Right lung (tissue), 5 donors: ENCODE results near the gene ANKRD34B. TPM values are rescaled to one million over a fixed set of nuclear protein-coding genes. Genes with fewer than 3 reads are reported as not detected.

Source experiments
- DNase-seq, 2 donors: peaks; one replicate each; pipeline ENCODE4 v3.0.0-alpha.2; 2013
- polyA plus RNA-seq, 5 donors: library from polyadenylated mRNA; unstranded; fragments of 120-200 nt; gene quantifications; one replicate each; pipeline versions ENCODE4 v1.2.1 to v1.2.3, GENCODE V29; 2013; ENCODE audit warnings: inconsistent platforms in 1 of 5, low replicate concordance in 1 of 5; ENCODE audit not compliant: insufficient read length in 5 of 5, insufficient read depth in 1 of 5

Gene ANKRD34B
- polyA plus RNA-seq, 5 donors, result not detected

GRCh38 chr5:80573062-80573461 is 3.0 kb upstream of the ANKRD34B start:
- DNase-seq, result no peak

- DNase-seq, result peak in 1 of 2 donors; percentile 4
These were observed 757 bp downstream of the ANKRD34B start for GRCh38 chr5:80569086-80569960.

- no peak for DNase-seq
These were observed 1.8 kb downstream of the ANKRD34B start for GRCh38 chr5:80568251-80568650.

- DNase-seq, result no peak
These were observed 3.3 kb downstream of the ANKRD34B start for GRCh38 chr5:80566711-80567259.

- DNase-seq, result no peak
These were observed 4.8 kb downstream of the ANKRD34B start for GRCh38 chr5:80565330-80565729.

DNA sequence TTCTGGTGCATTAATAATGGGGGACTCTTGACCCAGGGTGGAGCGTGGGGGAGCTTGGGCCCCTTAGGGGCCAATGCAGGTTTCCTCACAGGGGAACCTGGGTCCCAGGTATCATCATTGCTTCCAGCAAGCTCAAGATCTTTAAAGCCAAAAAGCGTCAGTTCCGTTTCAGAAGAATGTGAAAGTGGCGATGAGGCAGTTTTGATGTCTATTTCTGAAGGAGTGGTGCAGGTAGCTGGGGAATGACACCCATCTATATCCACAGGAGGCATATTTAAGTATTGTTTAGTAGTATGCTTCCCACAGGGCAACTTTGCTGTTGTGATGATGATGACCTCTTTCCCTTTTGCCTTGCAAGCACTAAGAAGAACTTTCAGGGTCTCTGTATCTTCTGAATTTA is 10.8 kb downstream of the ANKRD34B start:
- DNase-seq, result no peak

DNA sequence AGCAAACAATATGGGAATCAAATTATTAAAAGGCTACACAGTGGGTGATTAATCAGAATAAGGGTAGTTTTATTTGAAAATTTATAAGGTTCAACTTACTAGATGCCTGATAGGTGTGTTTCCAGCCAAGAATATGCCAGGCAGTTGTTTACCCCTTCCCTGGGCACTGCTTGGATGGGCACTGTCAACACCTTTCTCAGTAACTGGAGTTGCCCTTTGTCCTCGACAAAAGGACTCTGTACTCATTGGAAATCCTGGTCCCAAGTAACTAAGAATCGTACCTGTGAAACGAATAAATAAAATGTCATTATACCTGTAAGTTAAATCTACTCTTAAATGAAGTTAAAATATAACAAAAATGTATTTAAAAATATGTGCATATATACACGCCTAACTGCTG is 15.0 kb downstream of the ANKRD34B start:
- no peak for DNase-seq

DNA sequence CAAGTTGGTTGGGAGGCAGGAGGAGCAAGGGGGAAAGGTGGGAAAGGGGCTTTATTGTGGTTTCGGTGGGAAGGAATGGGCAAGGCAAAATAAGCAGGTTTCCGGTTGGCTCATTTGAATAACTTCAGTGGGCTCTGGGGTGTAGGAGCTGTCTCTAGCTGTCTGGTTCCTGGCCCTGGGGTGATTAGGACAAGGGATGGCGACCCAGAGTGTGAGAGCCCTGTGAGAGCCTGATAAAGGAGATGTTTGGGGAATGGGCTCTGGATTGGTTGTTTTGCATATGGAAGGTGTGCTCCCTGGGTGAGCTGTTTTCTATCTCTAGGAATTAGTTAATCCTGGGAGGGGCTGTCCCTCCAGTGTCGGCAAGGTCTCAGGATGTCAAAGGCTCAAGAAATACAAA is 15.4 kb downstream of the ANKRD34B start:
- DNase-seq, result no peak

DNA sequence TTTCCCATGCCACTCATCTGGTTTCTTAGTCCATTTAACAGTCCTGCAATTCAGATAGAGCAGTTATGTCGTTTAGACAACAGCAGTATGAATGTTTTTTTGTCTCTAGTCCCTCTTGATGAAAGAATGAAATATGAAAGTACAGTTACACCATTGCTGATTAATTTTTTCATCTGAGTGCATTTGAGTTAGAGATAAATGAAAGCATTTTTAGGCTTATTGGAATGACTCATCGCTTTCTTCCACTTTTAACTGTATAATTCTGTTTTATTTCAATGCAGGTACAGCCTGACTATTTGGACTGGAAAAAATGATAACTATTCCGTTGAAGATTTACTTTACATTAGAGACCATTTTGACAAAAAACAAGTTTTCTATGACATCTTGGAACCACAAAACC is 28.7 kb downstream of the ANKRD34B start:
- DNase-seq, result no peak

DNA sequence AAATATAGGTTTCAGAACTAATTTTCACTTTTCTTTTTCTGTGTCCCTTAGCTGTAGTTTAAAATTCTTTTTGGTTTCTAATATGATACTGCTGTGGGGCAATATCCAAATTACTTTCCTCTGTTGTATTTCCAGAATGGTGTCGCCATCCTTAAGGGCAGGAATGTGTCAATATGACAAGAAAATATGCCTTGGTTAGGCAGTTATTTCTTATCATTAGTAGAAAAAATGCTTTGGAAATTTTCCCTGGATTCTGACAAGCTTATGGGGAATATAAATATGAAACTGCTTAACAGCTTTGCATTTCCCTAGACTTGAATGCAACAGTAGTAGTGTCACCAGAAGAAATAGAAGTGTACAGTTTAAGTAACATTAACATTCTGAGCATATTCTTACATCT is 29.4 kb downstream of the ANKRD34B start:
- DNase-seq, result no peak

DNA sequence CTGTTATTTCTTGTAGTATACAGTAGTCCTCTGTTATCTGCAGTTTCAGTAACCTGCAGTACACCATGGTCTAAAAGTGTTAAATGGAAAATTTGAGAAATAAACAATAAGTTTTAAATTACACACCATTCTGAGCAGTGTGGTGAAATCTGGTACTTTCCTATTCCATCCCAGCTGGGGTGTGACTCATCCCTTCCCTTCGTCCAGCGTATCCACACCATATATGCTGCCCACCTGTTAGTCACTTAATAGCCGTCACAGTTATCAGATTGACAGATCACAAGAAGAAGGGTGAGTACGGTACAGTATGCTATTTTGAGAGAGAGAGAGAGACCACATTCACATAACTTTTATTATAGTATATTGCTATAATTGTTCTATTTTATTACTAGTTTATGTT is 53.3 kb downstream of the ANKRD34B start:
- no peak for DNase-seq

- DNase-seq, result no peak
These were observed 60.7 kb downstream of the ANKRD34B start for GRCh38 chr5:80509362-80509761.

DNA sequence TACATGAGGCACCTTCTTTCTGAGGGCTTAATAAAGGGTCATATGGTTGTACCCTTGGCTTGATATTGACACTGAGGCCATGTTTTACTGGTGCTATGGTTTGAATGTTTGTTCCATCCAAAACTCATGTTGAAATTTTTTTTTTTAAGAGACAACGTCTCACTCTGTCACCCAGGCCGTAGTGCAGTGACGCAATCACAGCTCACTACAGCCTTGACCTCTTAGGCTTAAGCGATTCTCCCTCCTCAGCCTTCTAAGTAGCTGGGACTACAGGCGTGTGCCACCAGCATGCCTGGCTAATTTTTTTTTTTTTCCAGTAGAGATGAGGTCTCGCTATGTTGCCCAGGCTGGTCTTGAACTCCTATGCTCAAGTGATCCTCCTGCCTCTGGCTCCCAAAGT is 61.2 kb downstream of the ANKRD34B start:
- no peak for DNase-seq

- DNase-seq, result no peak
These were observed 62.4 kb downstream of the ANKRD34B start for GRCh38 chr5:80507663-80508062.

Other genes starting within 250 kb of the ANKRD34B start
- 100 to 1,000 TPM in 1 of 5 donors, 10 to 100 TPM in 4; 44.5 to 105 (median 86.5) TPM for gene ZFYVE16, start 162.2 kb downstream of the ANKRD34B start, polyA plus RNA-seq
- gene FAM151B, start 82.2 kb downstream of the ANKRD34B start, polyA plus RNA-seq, result 1 to 10 TPM; 1.9 to 3.0 (median 2.7) TPM
- gene MSH3, start 84.4 kb upstream of the ANKRD34B start, polyA plus RNA-seq, result 10 to 100 TPM; 14.4 to 17.5 (median 17.0) TPM
- 10 to 100 TPM; 32.8 to 86.4 (median 54.7) TPM for gene DHFR, start 84.7 kb upstream of the ANKRD34B start, polyA plus RNA-seq